ENCODE measurements around the gene WDR72.
"Not testable (repeated sequence)": the region's sequence is repeated elsewhere in the genome, so short reads cannot be mapped to it uniquely, and the experiment has no call there.

WDR72 gene

GRCh38 chr15:53695365-53695764 lies 64.1 kb downstream of the WDR72 start:
- DNase-seq: no peak

GRCh38 chr15:53694476-53694874 lies 65.0 kb downstream of the WDR72 start:
- DNase-seq: no peak

GRCh38 chr15:53693729-53694475 lies 65.6 kb downstream of the WDR72 start:
- no peak for DNase-seq

- DNase-seq: not testable (repeated sequence)
Observed at GRCh38 chr15:53684162-53684561, 75.3 kb downstream of the WDR72 start.

GRCh38 chr15:53681056-53681455 lies 78.4 kb downstream of the WDR72 start:
- DNase-seq: no peak

- DNase-seq: no peak
Observed at GRCh38 chr15:53675832-53676231, 83.6 kb downstream of the WDR72 start.

GRCh38 chr15:53671545-53671944 lies 87.9 kb downstream of the WDR72 start:
- DNase-seq: no peak

- DNase-seq: no peak
Observed at GRCh38 chr15:53670701-53671100, 88.8 kb downstream of the WDR72 start.

GRCh38 chr15:53665930-53666329 lies 93.5 kb downstream of the WDR72 start:
- no peak for DNase-seq

- DNase-seq: no peak
Observed at GRCh38 chr15:53658827-53659555, 100.5 kb downstream of the WDR72 start.

- no peak for DNase-seq
Observed at GRCh38 chr15:53658255-53658654, 101.2 kb downstream of the WDR72 start.

- DNase-seq: no peak
Observed at GRCh38 chr15:53648934-53649333, 110.5 kb downstream of the WDR72 start.

- DNase-seq: no peak
Observed at GRCh38 chr15:53644660-53645059, 114.8 kb downstream of the WDR72 start.

- DNase-seq: no peak
Observed at GRCh38 chr15:53634517-53635106, 124.9 kb downstream of the WDR72 start.

- DNase-seq: no peak
Observed at GRCh38 chr15:53627279-53627678, 132.2 kb downstream of the WDR72 start.

- DNase-seq: no peak
Observed at GRCh38 chr15:53625962-53626845, 133.3 kb downstream of the WDR72 start.

- DNase-seq: no peak
Observed at GRCh38 chr15:53625260-53625659, 134.2 kb downstream of the WDR72 start.

- DNase-seq: no peak
Observed at GRCh38 chr15:53618461-53618860, 141.0 kb downstream of the WDR72 start.

- DNase-seq: no peak
Observed at GRCh38 chr15:53611145-53611920, 148.1 kb downstream of the WDR72 start.

GRCh38 chr15:53591041-53591440 lies 168.4 kb downstream of the WDR72 start:
- DNase-seq: no peak

- no peak for DNase-seq
Observed at GRCh38 chr15:53590380-53590779, 169.1 kb downstream of the WDR72 start.

GRCh38 chr15:53589520-53590057 lies 169.9 kb downstream of the WDR72 start:
- DNase-seq: no peak
